ENCODE results near the gene PCMT1.

PCMT1 gene

DNA sequence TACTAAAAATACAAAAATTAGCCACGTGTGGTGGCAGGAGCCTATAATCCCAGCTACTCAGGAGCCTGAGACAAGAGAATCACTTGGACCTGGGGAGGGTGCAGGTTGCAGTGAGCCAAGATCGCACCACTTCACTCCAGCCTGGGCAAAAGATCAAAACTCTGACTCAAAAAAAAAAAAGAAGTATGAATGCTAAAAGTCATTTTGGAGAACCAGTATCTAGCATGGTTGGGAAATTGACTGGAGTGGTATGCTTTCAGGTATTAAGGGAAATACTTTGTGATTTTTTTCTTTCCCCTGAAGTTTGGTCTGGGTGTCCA, 30.1 kb downstream of the PCMT1 start:
- TF ChIP-seq, protein P1, sequence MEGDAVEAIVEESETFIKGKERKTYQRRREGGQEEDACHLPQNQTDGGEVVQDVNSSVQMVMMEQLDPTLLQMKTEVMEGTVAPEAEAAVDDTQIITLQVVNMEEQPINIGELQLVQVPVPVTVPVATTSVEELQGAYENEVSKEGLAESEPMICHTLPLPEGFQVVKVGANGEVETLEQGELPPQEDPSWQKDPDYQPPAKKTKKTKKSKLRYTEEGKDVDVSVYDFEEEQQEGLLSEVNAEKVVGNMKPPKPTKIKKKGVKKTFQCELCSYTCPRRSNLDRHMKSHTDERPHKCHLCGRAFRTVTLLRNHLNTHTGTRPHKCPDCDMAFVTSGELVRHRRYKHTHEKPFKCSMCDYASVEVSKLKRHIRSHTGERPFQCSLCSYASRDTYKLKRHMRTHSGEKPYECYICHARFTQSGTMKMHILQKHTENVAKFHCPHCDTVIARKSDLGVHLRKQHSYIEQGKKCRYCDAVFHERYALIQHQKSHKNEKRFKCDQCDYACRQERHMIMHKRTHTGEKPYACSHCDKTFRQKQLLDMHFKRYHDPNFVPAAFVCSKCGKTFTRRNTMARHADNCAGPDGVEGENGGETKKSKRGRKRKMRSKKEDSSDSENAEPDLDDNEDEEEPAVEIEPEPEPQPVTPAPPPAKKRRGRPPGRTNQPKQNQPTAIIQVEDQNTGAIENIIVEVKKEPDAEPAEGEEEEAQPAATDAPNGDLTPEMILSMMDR (IDR thresholded peaks at IDR 0.05; ENCODE audit: insufficient read depth, missing control alignments) = no peak

DNA sequence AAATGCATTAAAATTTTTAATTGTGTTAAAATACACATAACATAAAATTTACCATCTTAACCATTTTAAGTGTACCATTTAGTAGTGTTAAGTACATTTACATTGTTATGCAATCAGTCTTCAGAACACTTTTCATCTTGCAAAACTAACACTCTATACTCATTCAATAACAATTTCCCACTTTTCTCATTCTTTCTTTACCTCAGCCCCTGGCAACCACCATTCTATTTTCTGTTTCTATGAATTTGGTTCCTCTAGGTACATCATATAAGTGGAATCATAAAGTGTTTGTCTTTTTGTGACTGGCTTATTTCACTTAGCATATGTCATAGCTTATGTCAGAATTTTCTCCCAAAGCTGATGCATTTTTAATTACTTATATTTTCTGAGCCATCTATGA, 32.2 kb downstream of the PCMT1 start:
- DNase-seq (ENCODE audit: insufficient read length, low spot score) (no peak), FAIRE-seq (no peak)
- TF ChIP-seq, protein P1 (IDR thresholded peaks at IDR 0.05; ENCODE audit: insufficient read depth, missing control alignments) = no peak

More for the DNA sequence above, 30.1 kb downstream of the PCMT1 start:
- FAIRE-seq (no peak), DNase-seq (ENCODE audit: insufficient read length, low spot score) (no peak)

DNA sequence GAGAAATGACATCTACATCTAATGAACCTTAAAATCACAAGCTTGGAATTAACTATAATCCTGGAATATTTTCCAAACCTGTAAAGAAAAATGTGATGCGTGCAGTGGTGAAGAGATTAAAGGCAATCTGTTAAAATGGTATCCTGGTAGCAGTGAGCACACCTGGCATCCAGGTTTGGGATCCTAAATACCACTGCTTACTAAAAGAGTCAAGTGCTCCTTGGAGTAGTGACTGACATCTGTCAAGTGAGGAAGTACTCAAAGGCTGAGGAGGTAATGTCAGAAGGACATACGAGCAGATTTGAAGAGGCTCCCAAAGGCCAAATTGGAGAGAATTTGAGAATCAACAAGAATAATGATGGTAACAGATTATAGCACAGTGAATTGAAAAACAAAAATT, 32.8 kb downstream of the PCMT1 start:
- DNase-seq (ENCODE audit: insufficient read length, low spot score) (no peak), FAIRE-seq (no peak)
- TF ChIP-seq, protein P1 (IDR thresholded peaks at IDR 0.05; ENCODE audit: insufficient read depth, missing control alignments) = no peak

DNA sequence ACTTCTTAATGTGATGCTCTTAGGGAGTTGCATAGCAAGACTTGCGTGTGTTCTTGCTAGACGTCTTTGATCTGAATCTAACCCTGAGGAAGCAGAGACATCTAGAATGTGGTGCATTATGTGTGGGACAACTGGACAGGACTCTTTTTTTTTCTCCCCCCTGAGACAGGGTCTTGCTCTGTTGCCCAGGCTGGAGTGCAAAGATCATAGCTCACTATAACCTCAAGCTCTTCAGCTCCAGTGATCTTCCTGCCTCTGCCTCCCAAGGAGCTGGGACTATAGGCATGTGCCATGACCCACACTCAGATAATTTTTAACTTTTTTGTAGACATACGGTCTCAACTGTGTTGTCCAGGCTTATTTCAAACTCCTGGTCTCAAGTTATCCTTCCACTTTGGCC, 34.0 kb downstream of the PCMT1 start:
- DNase-seq (ENCODE audit: insufficient read length, low spot score) (no peak), FAIRE-seq (no peak)
- TF ChIP-seq, protein P1 (IDR thresholded peaks at IDR 0.05; ENCODE audit: insufficient read depth, missing control alignments) = no peak

DNA sequence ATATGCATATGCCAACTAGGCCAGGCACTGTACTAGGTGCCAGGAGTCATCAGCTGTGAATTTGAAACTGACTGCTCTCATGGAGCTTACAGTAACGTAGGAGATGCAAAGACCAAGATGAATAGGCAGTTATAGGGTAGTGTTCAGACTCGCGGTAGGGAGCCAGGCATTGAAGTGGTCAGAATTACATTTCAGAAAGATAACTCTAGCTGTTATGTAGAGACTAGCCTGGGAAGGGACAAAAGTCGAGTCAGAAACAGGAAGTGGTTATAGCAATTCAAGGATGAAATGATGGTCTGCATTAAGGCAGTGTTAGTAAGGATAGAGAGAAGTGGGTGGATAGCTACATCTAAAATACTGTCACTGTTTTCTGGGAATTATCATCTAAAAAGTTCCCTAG, 56.6 kb downstream of the PCMT1 start:
- TF ChIP-seq, protein P1 (IDR thresholded peaks at IDR 0.05; ENCODE audit: insufficient read depth, missing control alignments) = no peak
- FAIRE-seq = no peak
- no peak for DNase-seq (ENCODE audit: insufficient read length, low spot score)

DNA sequence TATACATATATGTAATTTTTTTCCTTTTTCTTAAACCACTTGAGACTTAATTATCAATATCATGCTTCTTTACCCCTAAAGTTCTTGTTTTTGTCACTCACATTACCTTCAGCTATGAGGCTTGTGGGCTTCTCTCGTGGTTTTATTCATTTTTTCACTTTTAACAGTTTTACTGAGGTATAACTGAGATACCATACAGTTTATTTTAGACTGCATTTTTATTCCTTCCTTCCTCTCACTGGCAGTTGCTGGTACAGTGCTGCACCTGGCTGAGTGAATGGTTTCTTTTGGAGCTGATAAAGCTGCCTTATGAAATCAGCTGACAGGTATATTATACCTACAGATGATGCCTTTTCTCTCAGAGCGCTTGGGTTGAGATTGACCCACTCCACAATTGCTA, 60.3 kb downstream of the PCMT1 start:
- TF ChIP-seq, protein P1 (IDR thresholded peaks at IDR 0.05; ENCODE audit: insufficient read depth, missing control alignments) = no peak
- DNase-seq (ENCODE audit: insufficient read length, low spot score) = no peak
- no peak for FAIRE-seq

DNA sequence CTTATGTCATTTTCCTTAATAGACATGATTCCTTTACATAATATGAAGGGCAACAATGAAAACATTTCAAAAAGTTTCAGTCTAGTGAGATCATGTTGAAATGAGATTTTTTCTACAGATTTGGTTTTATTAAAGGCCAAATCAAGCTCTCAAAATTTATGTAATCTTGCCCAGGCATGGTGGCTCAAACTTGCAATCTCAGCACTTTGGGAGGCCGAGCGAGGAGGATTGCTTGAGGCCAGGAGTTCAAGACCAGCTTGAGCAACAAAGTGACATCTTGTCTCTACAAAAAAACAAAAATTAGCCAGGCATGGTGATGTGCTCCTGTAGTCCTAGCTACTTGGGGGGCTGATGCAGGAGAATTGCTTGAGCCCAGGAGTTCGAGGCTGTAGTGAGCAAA, 63.8 kb downstream of the PCMT1 start:
- no peak for DNase-seq (ENCODE audit: insufficient read length, low spot score)
- no peak for FAIRE-seq
- TF ChIP-seq, protein P1 (IDR thresholded peaks at IDR 0.05; ENCODE audit: insufficient read depth, missing control alignments) = no peak
